ENCODE measurements around the gene STK26.

The STK26 gene

DNA sequence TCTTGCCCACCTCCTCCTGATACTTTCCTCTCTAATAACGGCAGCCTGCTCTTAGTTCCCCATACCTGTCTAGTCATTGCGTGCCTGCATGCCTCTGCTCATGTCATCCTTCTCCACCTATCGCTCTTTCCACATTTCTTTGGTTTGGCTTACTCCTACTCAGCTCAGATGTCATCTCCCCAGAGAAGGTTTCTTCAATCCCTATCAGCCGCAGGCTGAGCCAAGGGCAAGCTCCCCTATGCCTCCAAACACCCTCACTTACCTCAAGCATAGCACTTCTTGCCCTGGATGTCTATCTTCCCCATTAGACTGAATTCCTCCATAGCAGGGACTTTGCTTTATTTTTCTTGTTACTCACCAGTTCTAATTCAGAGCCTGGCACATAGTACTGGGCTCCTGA lies 78.1 kb downstream of the STK26 start:
- no peak for DNase-seq

DNA sequence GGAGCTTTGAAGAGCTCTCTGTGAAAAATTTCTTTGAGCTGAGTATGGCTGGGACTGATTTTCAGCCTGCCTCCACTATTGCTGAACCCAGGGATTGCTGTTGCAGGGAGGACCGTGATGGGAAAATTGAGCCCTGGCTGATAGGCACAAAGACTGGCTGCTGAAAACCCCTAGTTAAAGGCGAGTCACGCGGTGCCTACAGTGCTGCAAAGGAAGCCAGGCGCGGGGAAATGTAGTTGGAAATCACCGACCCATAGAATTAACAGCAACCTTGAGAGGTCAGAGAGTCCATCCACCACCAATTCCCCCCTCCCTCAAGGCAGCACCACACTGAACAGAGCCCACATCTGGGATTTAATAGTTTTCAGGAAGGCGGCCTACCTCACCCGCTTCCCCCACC lies 78.7 kb downstream of the STK26 start:
- DNase-seq = no peak

DNA sequence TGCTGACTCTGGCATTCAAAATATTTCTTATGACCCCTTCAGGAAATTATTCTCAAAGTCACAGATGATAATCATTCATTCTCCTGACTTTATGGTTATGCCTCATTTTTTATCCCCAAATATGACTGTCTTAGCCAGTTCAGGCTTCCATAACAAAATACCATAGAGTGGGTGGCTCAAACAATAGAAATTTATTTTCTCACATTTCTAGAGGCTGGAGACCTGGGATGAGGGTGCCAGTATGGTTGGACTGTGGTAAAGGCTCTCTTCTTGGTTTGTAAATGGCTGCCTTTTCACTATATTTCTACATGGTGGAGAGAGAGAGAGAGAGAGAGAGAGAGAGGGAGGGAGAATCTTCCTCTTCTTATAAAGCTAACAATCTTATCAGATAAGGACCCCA lies 84.2 kb downstream of the STK26 start:
- no peak for DNase-seq

DNA sequence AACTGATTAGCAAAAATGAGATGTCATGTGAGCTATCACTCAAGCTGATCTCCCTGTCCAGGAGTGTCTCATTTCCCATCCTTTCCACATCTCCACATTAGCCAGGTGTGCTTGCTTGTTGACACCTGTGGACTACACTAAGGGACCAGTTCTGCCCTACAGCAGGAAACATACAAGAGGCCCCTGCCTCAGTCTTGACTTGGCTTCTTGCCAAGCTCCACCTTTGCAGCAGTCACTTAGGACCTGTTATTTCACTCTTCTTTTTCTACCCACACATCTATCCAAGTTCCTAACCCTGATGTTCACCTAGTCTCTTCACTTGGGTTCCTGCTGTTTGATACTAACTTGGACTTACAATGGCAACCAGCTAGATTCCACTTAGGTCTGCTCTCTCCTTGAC lies 91.5 kb downstream of the STK26 start:
- DNase-seq = peak; percentile 74

DNA sequence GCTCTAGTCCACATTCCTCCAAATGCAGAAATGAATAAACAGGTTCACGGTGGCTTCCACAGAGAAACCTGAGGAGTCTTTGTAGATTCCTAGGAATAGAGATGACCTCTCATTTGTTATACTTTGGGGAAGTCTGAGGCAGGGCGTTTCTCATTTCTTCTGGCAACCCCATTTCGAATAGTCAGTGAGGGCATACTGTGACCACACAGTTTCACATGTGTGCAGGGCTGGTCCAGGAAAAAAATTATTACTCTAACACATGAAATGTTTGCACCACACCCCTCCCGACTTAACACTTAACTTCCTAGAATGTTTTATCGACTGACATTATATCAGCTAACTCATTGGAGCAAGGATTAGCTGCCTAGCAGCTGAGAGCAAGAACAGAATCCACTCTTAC lies 92.7 kb downstream of the STK26 start:
- DNase-seq = no peak

DNA sequence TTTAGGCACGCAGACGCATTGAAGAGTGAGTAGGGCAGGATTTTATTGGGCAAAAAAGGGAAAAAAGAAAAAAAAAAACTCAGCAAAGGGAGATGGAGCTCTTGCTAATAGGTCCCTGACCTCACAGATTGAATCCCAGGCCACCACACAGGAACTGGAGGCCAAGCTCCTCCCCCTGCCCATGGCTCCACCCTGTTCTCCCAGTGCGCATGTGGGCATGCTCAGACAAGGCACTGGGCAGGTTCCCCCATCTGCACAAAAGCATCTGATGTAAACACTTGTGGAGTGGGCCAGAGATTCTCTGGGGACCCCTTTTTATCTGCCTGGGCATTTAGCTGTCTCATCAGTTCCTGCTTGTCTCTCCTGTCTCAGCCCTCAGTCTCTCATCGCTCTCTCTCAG lies 95.3 kb downstream of the STK26 start:
- DNase-seq = no peak

- DNase-seq = no peak
These were observed 96.2 kb downstream of the STK26 start for GRCh38 chrX:132119283-132119682.

GRCh38 chrX:132119821-132120515 lies 96.9 kb downstream of the STK26 start:
- no peak for DNase-seq

GRCh38 chrX:132120913-132121312 lies 97.8 kb downstream of the STK26 start:
- DNase-seq = no peak

Measured in DMS153 (cell line).